Stimulated activated CD4-positive, alpha-beta T cell treated with anti-CD3 and anti-CD28 coated beads, Interleukin-1b, Interleukin-23, amount 100 ng/mL, for 1 hour (primary cell): ENCODE results near the gene KRABD2.
"Not testable (repeated sequence)": the region's sequence is repeated elsewhere in the genome, so short reads cannot be mapped to it uniquely, and the experiment has no call there.

Experiments
- DNase-seq, 2 donors: peaks; one replicate each; pipeline ENCODE4 v3.0.0-alpha.2; 2020; ENCODE audit warnings: low read depth in 2 of 2

The KRABD2 gene

GRCh38 chr17:8360751-8361150, 15.8 kb downstream of the KRABD2 start:
- DNase-seq: no peak

GRCh38 chr17:8360260-8360659, 16.2 kb downstream of the KRABD2 start:
- DNase-seq: no peak

GRCh38 chr17:8359769-8360168, 16.7 kb downstream of the KRABD2 start:
- DNase-seq: no peak

- no peak for DNase-seq
Measured at GRCh38 chr17:8357910-8358309, 18.6 kb downstream of the KRABD2 start.

GRCh38 chr17:8354236-8354635, 22.3 kb downstream of the KRABD2 start:
- no peak for DNase-seq

- DNase-seq: no peak
Measured at GRCh38 chr17:8353736-8354135, 22.8 kb downstream of the KRABD2 start.

GRCh38 chr17:8350339-8350738, 26.2 kb downstream of the KRABD2 start:
- DNase-seq: no peak

GRCh38 chr17:8347001-8347400, 29.5 kb downstream of the KRABD2 start:
- DNase-seq: not testable (repeated sequence)

GRCh38 chr17:8345951-8346665, 30.4 kb downstream of the KRABD2 start:
- DNase-seq: no peak

GRCh38 chr17:8345052-8345690, 31.3 kb downstream of the KRABD2 start:
- DNase-seq: no peak

- no peak for DNase-seq
Measured at GRCh38 chr17:8341456-8341855, 35.0 kb downstream of the KRABD2 start.

GRCh38 chr17:8339540-8339939, 37.0 kb downstream of the KRABD2 start, which contains the start of gene ODF4:
Gene ODF4 (plus strand): TSS chr17:8339840. CDS start chr17:8340052, 212 bp downstream.
- DNase-seq: no peak

- DNase-seq: no peak
Measured at GRCh38 chr17:8338753-8339140, 37.8 kb downstream of the KRABD2 start.

GRCh38 chr17:8337802-8338752, 38.4 kb downstream of the KRABD2 start:
- DNase-seq: no peak

GRCh38 chr17:8333281-8333680, 43.2 kb downstream of the KRABD2 start:
- DNase-seq: no peak

- no peak for DNase-seq
Measured at GRCh38 chr17:8332688-8333087, 43.8 kb downstream of the KRABD2 start.

- no peak for DNase-seq
Measured at GRCh38 chr17:8332128-8332527, 44.4 kb downstream of the KRABD2 start.

- no peak for DNase-seq
Measured at GRCh38 chr17:8327303-8327649, 49.2 kb downstream of the KRABD2 start.
